ENCODE data around the gene ACTN1.
A peak's percentile ranks its signal among the peaks of the same experiment; 100 is the strongest.

ACTN1 gene

DNA sequence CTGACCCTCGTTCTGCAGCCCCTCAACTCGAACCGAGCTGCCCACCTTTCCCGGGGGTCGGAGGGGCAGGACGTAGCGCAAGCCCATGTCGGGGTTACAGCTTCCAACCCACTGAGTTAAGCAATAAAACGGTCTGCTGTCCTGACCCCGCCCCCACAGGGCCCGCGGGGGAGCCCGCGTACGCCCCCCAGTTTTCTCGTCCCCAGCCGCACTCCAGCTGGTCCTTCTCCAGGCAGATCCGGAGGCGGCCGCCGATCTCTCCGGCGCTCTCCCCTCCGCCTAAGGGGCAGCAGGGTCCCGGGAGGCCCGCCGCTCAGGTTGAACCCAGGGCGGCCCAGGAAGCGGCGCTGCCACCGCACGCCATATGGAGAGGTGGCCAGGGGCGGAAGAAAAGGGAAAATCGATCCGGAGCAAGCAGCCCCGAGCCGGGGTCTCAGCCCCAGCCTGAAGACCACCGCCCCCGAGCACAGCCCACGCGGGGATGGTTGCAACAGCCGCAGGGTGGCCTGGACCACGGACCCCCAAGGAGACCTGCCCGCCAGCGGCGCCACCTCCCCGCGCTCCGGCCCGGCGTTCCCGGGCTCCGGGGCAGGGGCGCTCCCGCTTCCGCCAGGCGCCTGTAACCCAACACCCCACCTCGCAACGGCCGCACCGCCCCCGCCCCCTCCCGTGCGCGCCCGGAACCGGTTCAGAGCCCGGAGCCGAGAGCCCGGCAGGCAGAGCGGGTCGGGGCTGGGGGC lies 760 bp downstream of the ACTN1 start:
- Histone ChIP-seq H3K4me3 (ENCODE audit: insufficient read length, low read depth) (peak overlapping the region; percentile 89), H3K9ac (ENCODE audit: insufficient read length, low read depth) (peak overlapping the region; percentile 95), H3K4me1 (ENCODE audit: insufficient read depth, insufficient read length) (peaks cover 15% of the 10 kb centered on the region), H3K27me3 (ENCODE audit: insufficient read depth, insufficient read length) (no peaks in the 10 kb centered on the region), H3K36me3 (ENCODE audit: insufficient read depth, insufficient read length, low read length) (peaks cover 44% of the 10 kb centered on the region), H3K9me3 (ENCODE audit: insufficient read depth, low read length) (no peaks in the 10 kb centered on the region)
- no peak for DNase-seq (ENCODE audit: low read depth, low spot score)
- TF ChIP-seq YY1 (IDR thresholded peaks at IDR 0.05; ENCODE audit: insufficient read depth, insufficient read length) (no peak), ZNF274 (IDR thresholded peaks at IDR 0.05; ENCODE audit: low read depth, low read length) (no peak), SUZ12 (IDR thresholded peaks at IDR 0.05; ENCODE audit: extremely low read depth, insufficient read depth, insufficient read length) (no peak)

DNA sequence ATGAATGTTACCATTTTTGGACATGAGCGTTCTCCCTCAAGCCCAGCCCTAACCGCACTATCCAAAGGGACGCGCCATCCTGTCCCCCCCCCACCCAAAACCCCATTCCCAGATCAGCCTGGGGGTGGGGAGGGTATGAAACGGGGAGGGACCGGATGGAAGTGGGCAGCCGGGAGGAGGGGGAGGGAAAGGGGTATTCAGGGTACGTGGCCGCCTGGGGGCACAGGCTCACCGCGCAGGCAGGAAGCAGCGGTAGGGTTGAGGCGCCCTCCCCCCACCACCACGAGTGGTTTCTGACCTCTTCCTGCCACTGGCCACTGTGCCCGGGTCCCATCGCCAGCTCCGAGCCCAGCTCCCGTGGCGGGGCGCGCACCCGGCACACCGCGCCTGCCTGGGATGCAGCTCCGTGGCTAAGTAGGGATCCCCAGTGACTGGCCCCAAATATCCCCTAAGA lies 1.4 kb downstream of the ACTN1 start:
- Histone ChIP-seq H3K4me3 (ENCODE audit: insufficient read length, low read depth) (peak overlapping the region; percentile 89), H3K9ac (ENCODE audit: insufficient read length, low read depth) (peak overlapping the region; percentile 95), H3K36me3 (ENCODE audit: insufficient read depth, insufficient read length, low read length) (peaks cover 50% of the 10 kb centered on the region), H3K27me3 (ENCODE audit: insufficient read depth, insufficient read length) (no peaks in the 10 kb centered on the region), H3K4me1 (ENCODE audit: insufficient read depth, insufficient read length) (peaks cover 15% of the 10 kb centered on the region), H3K9me3 (ENCODE audit: insufficient read depth, low read length) (no peaks in the 10 kb centered on the region)
- TF ChIP-seq ZNF274 (IDR thresholded peaks at IDR 0.05; ENCODE audit: low read depth, low read length) = no peak
- no peak for TF ChIP-seq YY1 (IDR thresholded peaks at IDR 0.05; ENCODE audit: insufficient read depth, insufficient read length)
- TF ChIP-seq SUZ12 (IDR thresholded peaks at IDR 0.05; ENCODE audit: extremely low read depth, insufficient read depth, insufficient read length) = no peak
- DNase-seq (ENCODE audit: low read depth, low spot score) = no peak

- peak overlapping the region; percentile 89 for H3K4me3 ChIP-seq (ENCODE audit: insufficient read length, low read depth)
- no peak for DNase-seq (ENCODE audit: low read depth, low spot score)
- H3K4me1 ChIP-seq (ENCODE audit: insufficient read depth, insufficient read length) = peaks cover 15% of the 10 kb centered on the region
- peak overlapping the region; percentile 95 for H3K9ac ChIP-seq (ENCODE audit: insufficient read length, low read depth)
- peaks cover 55% of the 10 kb centered on the region for H3K36me3 ChIP-seq (ENCODE audit: insufficient read depth, insufficient read length, low read length)
- TF ChIP-seq ZNF274 (IDR thresholded peaks at IDR 0.05; ENCODE audit: low read depth, low read length) (no peak), SUZ12 (IDR thresholded peaks at IDR 0.05; ENCODE audit: extremely low read depth, insufficient read depth, insufficient read length) (no peak), YY1 (IDR thresholded peaks at IDR 0.05; ENCODE audit: insufficient read depth, insufficient read length) (no peak)
- H3K9me3 ChIP-seq (ENCODE audit: insufficient read depth, low read length) = no peaks in the 10 kb centered on the region
- no peaks in the 10 kb centered on the region for H3K27me3 ChIP-seq (ENCODE audit: insufficient read depth, insufficient read length)
Observed at GRCh38 chr14:68977180-68977717, 1.9 kb downstream of the ACTN1 start.

DNA sequence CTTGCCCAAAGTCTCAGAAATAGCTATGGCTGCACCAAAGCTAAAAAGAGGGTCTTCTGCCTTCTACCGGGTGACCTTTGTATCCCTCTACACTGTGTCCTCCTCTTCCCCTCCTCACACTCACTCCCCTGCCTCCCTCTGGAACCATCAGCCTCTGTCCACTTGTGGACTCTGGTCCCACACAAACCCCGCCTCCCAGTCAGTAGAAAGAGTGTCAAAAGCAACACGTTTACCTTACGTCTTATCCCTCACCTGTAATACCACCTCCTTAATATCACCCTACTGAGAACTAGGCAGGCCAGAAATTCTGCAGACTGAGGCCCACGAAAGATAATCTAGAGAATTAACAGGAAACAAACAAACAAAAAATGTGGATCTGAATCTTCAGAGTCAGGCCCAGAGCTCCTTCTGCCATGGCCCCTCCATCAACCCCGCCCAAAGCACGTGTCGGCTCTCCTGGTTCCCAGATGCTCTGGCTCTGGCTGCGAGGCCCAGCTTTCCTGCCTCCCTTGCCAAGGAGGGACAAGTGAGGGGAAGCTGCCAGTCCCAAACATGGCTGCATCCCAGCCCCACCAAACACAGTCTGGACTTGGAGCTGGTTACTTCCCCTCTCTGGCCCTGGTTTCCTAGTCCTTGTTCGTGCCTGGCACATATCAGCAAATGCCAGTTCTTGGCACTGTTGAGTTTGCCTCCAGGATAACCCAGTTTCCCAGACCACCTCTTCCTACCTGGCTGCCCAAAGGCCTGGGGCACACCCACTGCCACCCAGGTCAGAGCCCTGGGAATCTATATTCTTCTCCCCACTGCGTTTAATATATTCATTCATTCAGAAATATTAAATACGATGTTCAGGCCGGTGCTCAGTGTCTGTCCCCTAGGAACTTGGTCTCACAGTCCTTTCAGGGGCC lies 2.7 kb downstream of the ACTN1 start:
- no peaks in the 10 kb centered on the region for H3K9me3 ChIP-seq (ENCODE audit: insufficient read depth, low read length)
- no peak for TF ChIP-seq ZNF274 (IDR thresholded peaks at IDR 0.05; ENCODE audit: low read depth, low read length)
- no peak for TF ChIP-seq SUZ12 (IDR thresholded peaks at IDR 0.05; ENCODE audit: extremely low read depth, insufficient read depth, insufficient read length)
- TF ChIP-seq YY1 (IDR thresholded peaks at IDR 0.05; ENCODE audit: insufficient read depth, insufficient read length) = no peak
- no peaks in the 10 kb centered on the region for H3K27me3 ChIP-seq (ENCODE audit: insufficient read depth, insufficient read length)
- H3K9ac ChIP-seq (ENCODE audit: insufficient read length, low read depth) = peak overlapping the region; percentile 95
- H3K4me1 ChIP-seq (ENCODE audit: insufficient read depth, insufficient read length) = peaks cover 12% of the 10 kb centered on the region
- peak overlapping the region; percentile 89 for H3K4me3 ChIP-seq (ENCODE audit: insufficient read length, low read depth)
- peaks cover 63% of the 10 kb centered on the region for H3K36me3 ChIP-seq (ENCODE audit: insufficient read depth, insufficient read length, low read length)
- no peak for DNase-seq (ENCODE audit: low read depth, low spot score)

- Histone ChIP-seq H3K9ac (ENCODE audit: insufficient read length, low read depth) (no peak overlapping the region), H3K9me3 (ENCODE audit: insufficient read depth, low read length) (no peaks in the 10 kb centered on the region), H3K4me3 (ENCODE audit: insufficient read length, low read depth) (peak overlapping the region; percentile 4), H3K27me3 (ENCODE audit: insufficient read depth, insufficient read length) (no peaks in the 10 kb centered on the region), H3K36me3 (ENCODE audit: insufficient read depth, insufficient read length, low read length) (peaks cover 70% of the 10 kb centered on the region), H3K4me1 (ENCODE audit: insufficient read depth, insufficient read length) (peaks cover 12% of the 10 kb centered on the region)
- TF ChIP-seq ZNF274 (IDR thresholded peaks at IDR 0.05; ENCODE audit: low read depth, low read length) (no peak), SUZ12 (IDR thresholded peaks at IDR 0.05; ENCODE audit: extremely low read depth, insufficient read depth, insufficient read length) (no peak), YY1 (IDR thresholded peaks at IDR 0.05; ENCODE audit: insufficient read depth, insufficient read length) (no peak)
- no peak for DNase-seq (ENCODE audit: low read depth, low spot score)
Observed at GRCh38 chr14:68975667-68976066, 3.4 kb downstream of the ACTN1 start.

- Histone ChIP-seq H3K9me3 (ENCODE audit: insufficient read depth, low read length) (no peaks in the 10 kb centered on the region), H3K4me1 (ENCODE audit: insufficient read depth, insufficient read length) (peaks cover 12% of the 10 kb centered on the region), H3K27me3 (ENCODE audit: insufficient read depth, insufficient read length) (no peaks in the 10 kb centered on the region), H3K4me3 (ENCODE audit: insufficient read length, low read depth) (no peak overlapping the region), H3K36me3 (ENCODE audit: insufficient read depth, insufficient read length, low read length) (peaks cover 78% of the 10 kb centered on the region), H3K9ac (ENCODE audit: insufficient read length, low read depth) (no peak overlapping the region)
- no peak for TF ChIP-seq YY1 (IDR thresholded peaks at IDR 0.05; ENCODE audit: insufficient read depth, insufficient read length)
- no peak for TF ChIP-seq ZNF274 (IDR thresholded peaks at IDR 0.05; ENCODE audit: low read depth, low read length)
- TF ChIP-seq SUZ12 (IDR thresholded peaks at IDR 0.05; ENCODE audit: extremely low read depth, insufficient read depth, insufficient read length) = no peak
- no peak for DNase-seq (ENCODE audit: low read depth, low spot score)
Observed at GRCh38 chr14:68974759-68975347, 4.2 kb downstream of the ACTN1 start.

All from NT2/D1 (cell line).